GM12892 (cell line): ENCODE data around the gene CD36. TPM values are rescaled to one million over a fixed set of nuclear protein-coding genes. Genes with fewer than 3 reads are reported as not detected.

Source experiments
- DNase-seq: peaks from one replicate; pipeline ENCODE4 v3.0.0; 2011; ENCODE audit not compliant: insufficient read length
- FAIRE-seq: peaks from 2 replicates; lab custom pipeline; 2011; peaks lifted over from hg19 to GRCh38; lab: Jason Lieb, UNC
- POLR2A ChIP-seq: IDR thresholded peaks from 2 replicates; pipeline ENCODE4 v1.6.1; 2011; ENCODE audit warnings: low read depth, low read length, control low read depth
- POLR2AphosphoS5 ChIP-seq: IDR thresholded peaks from 2 replicates; pipeline ENCODE4 v1.6.1; 2011; ENCODE audit warnings: low read depth, low read length, control low read depth
- TAF1 ChIP-seq: IDR thresholded peaks from 2 replicates; pipeline ENCODE4 v1.6.1; 2011; ENCODE audit warnings: low read depth, mild to moderate bottlenecking, control low read depth, low read length, borderline replicate concordance
- polyA plus RNA-seq: library from polyadenylated mRNA; unstranded; fragments of >200 nt; gene quantifications from one replicate; pipeline ENCODE4 v1.2.1, GENCODE V29; 2012; ENCODE audit warnings: missing spikeins, inconsistent platforms; ENCODE audit not compliant: missing spikeins

The CD36 gene
- polyA plus RNA-seq, result not detected

DNA sequence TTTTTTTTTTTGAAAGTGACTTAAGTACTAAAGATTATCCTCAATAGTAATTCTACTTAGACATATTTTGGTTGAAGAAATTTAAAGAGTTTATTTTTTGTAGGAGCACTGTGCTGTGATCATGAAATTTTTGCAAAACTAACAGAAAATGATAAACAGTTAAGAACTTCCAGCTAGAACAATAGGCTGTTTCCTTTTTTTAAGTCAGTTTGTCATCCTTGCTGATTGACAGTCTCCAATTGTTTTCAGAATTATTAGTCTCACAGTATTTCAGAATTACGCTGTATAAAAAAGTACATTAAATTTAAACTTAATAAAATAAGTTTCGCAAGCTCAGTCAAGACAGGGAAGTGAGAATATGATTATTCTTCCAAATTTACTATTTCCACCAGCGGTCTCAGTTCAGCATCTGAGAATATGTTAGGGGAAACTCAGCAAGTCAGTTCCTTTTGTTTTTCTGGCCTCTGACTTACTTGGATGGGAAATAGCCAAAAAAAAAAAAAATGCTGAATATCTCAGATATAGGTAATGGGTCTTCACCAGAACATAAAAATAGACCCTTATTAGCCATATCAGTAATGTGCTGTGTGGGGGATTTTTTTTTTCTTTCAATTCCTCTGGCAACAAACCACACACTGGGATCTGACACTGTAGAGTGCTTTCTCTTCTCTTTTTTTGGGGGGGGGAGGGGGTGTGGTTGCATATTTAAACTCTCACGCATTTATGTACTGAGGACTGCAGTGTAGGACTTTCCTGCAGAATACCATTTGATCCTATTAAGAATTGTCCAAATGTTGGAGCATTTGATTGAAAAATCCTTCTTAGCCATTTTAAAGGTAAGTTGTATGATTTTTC is at the start of gene CD36:
CD36 (plus strand) TSS at position 732 of the 855 bp plus-strand sequence. CDS start 8,099 bp downstream, outside the sequence.
- no peak for FAIRE-seq
- TF ChIP-seq POLR2AphosphoS5 (no peak), TAF1 (no peak), POLR2A (no peak)
- DNase-seq, result no peak

DNA sequence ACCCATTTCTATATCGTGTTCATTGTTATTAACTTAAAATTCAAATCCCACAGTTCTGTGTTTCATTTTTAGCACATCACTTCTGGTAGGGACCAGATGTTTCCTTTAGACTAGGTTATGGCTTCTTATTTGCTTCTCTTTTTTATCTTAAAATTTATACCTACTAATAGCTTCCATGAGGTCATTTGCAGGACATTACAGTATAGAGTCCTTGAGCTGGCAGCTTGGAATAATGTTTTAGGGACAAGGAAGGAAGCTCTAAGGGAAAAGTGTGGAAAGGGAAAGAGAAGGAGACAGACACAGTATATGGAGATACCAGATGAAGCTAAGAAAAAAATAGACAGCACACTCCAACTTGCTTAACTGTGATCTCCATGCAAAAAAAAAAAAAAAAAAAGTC is 48.8 kb upstream of the CD36 start:
- TF ChIP-seq POLR2AphosphoS5, result no peak
- no peak for TF ChIP-seq POLR2A
- no peak for TF ChIP-seq TAF1
- FAIRE-seq (no peak), DNase-seq (no peak)

DNA sequence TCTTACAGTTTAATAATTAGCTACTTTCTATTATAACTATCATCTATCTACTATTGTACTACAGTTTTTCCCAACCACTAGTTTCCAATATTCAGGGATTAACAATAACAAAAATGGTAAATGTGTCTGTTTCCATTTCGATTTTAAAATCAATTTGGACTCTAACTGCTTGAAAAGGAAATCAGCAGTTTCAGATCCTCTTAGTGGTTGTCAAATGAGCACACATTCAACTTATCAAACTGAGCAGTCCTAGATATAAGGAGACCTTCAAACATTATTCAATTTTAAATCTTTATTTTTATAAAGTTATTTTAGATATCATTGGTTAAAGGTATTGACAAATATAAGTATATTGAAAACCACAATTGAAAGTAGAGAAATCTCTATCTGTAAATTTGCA is 46.8 kb upstream of the CD36 start:
- DNase-seq (no peak), FAIRE-seq (no peak)
- TF ChIP-seq POLR2A, result no peak

DNA sequence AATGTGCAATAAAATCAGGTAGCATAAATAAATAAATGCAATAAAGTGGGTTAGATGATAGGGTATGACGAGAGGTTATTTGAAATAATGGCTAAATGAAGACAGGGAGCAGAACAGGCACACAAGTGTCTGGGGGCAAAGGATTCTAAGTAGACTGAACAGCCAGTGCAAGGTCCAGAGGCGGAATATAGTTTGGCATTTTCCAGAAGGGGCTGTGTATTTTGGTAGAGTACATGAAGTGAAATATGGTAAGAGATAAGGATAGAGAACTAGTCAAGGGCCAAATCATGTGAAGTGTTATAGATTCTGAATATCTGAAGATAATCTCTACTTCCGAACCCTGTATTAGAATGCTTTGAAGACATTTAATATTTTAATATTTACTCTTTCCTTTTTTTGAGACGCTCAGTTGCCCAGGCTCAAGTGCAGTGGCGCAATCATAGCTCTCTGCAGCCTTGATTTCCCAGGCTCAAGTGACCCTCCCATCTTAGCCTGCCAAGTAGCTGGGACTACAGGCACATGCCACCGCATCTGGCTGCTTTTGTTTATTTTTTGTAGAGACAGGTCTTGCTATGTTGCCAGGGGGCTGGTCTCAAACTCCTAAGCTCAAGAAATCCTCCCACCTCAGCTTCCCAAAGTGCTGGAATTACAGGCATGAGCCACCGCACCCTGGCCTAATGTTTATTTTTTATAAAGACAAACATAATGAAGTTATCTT is 44.4 kb upstream of the CD36 start:
- TF ChIP-seq POLR2A (no peak), TAF1 (no peak), POLR2AphosphoS5 (no peak)
- DNase-seq (no peak), FAIRE-seq (no peak)

DNA sequence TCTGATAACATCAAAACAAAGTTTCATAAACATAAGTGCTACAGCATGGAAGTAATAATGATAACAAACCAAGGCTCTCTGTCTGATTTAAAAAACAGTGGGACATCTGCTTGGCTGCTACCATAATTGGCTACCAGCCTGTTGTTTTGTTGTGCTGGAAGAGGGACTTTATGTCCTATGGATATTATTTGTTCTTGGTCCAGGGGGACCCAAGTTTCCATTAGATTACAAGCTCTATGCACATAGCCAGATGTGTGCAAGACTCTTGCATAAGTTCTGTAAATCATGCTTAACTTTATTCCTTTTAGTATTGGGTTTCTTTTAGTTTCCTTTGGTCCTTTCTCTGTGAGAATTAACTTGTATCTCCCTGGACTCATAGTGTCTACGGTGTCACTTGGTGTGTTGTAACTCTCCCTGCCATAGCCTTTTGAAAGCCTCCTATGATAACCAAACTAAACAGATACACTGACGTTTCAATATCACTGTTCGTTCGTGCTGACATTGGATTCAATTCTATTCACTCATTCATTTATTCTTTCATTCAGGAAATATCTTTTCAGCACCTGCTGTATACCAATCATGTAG is 41.4 kb upstream of the CD36 start:
- TF ChIP-seq TAF1 (no peak), POLR2AphosphoS5 (no peak), POLR2A (no peak)
- FAIRE-seq (no peak), DNase-seq (no peak)

DNA sequence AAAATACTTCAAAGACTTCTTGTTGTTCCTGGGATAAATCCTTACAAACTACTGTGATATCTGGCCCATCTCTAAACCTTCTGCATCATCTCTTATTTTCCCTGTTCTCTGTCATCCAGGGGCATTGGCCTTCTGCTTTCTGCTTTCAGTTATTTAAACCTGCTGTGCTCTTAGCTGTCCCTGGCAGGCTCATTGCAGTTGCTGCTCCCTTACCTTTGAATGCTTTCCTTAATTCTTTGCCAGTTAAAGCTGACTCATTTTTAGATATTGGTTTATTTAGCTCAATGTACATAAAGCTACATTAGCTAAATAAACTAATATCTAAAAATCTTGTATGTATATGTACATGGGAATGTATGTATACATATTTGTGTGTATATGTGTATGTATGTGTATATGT is 40.6 kb upstream of the CD36 start:
- FAIRE-seq (no peak), DNase-seq (no peak)
- TF ChIP-seq TAF1, result no peak
- TF ChIP-seq POLR2AphosphoS5, result no peak
- no peak for TF ChIP-seq POLR2A

DNA sequence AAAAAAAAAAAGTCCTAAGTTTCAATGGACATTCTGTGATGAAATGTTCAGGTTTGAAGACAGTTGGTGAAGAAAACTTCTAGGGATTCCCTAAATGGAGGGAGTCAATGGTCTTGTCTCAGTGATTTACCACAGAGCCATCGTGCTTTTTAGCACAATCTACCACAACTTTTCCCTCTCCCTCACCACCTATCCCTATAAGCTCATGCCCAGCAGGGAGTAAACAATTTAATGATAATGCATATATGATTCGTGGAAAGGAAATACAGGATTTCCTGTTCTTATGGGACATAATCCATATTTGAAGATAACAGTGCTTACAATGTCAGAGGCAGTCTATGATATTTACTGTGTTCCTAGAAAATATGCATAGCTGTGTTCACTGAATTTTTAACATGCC is 38.4 kb upstream of the CD36 start:
- DNase-seq (no peak), FAIRE-seq (no peak)
- TF ChIP-seq POLR2A, result no peak
- TF ChIP-seq POLR2AphosphoS5, result no peak
- no peak for TF ChIP-seq TAF1

DNA sequence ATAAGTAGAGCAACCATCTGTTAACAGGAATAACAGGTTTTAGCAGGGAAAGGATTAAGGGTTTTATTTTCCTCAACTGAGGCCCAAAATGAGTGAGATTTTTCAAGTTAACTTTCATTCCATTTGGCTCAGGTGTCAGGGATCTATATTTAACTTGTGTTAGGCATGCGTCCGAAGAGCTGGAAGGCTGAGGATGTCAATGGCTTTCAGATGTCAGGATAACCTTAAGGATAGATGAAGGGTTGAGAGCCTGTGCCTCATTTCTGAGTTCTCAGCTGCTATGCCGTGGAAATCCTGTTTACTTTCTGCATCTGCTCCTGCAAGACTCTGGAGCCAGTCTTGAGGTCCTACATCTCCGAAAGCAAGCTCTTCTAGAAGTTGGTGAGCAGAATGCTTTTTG is 36.4 kb upstream of the CD36 start:
- FAIRE-seq (no peak), DNase-seq (no peak)
- TF ChIP-seq POLR2A (no peak), POLR2AphosphoS5 (no peak), TAF1 (no peak)

DNA sequence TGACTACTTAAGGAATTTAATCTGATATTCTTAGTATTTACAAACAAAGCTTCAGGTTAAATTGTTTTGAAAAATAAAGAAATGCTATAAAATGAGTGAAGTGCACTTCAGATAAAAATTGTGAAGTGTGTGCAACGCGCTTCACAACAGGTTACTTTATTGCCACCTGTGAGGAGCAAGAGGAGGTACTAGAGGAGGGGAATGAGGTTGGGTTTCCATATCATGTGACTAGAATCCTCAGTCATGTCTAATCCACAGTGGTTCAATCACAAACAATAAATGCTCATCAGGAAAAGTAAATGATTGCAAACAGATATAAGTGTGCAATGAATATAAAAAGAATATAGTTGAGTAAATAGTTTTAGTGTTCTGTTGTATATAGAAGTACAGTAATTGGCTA is 34.5 kb upstream of the CD36 start:
- no peak for TF ChIP-seq POLR2A
- no peak for FAIRE-seq
- no peak for DNase-seq

DNA sequence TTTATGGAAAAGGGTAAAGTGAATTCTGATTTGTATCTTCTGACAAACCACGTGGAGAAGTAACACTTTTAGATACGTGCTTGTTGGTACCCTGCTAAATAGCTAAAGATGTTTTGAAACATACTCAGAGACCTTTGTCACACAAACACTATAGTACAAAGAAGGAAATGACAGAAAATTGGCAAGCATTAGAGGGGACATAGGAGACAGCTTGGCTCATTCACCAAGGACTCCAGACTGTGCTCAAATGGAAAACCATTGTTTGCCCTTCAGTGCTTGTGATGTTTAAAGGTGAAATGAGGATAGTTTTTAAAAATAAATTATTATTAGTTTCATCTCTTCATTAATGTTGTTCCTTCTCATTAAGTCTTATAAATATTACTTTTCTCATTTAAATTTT is 34.0 kb upstream of the CD36 start:
- TF ChIP-seq TAF1, result no peak
- no peak for TF ChIP-seq POLR2A
- TF ChIP-seq POLR2AphosphoS5, result no peak
- no peak for DNase-seq
- FAIRE-seq, result no peak

DNA sequence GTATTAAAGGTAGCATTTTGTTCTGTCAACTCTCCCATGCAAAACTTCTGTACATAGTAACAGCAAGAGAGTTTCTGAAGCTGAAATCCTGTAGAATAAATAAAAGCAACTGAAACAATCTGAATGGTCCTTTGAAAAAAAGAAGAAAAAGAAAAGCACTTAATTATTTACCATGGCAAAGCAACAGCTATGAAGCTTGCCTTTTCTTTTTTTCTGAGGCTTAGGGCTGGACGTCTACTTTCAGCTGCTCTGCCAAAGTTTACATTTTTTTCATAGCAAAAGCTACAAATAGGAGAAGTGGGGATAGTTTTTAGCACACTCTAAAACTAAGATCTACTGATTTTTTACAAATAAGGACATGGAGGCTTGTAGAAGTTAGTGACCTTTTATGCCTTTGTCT is 31.3 kb upstream of the CD36 start:
- TF ChIP-seq POLR2AphosphoS5 (no peak), POLR2A (no peak), TAF1 (no peak)
- FAIRE-seq, result no peak

DNA sequence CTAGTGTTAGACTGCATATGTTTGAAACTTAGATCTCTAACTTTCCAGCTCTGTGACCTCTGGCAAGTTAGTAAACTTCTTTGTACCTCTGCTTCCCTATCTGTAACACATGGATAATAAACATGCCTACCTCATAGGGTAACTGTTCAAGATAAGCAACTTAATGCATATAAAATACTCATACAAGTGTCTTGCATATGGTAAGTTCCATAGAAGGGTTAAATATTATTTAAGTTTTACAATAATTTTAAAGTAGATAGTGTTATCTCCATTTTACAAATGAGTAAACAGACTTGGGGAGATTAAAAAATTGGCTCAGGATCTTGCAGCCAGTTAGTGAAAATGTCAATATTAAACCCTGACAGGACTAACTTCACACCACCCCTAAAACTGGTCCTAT is 30.1 kb upstream of the CD36 start:
- no peak for FAIRE-seq
- no peak for DNase-seq
- TF ChIP-seq TAF1 (no peak), POLR2A (no peak), POLR2AphosphoS5 (no peak)

More for the DNA sequence above, 31.3 kb upstream of the CD36 start:
- no peak for DNase-seq
